Hematopoietic multipotent progenitor cell treated with erythropoietin and hydrocortisone succinate and interleukin-3 and kit ligand, for 17 days (in vitro differentiated cells): ENCODE measurements around the gene HDAC4.
"Not testable (repeated sequence)": the region's sequence is repeated elsewhere in the genome, so short reads cannot be mapped to it uniquely, and the experiment has no call there.

Experiments used
- DNase-seq: peaks from one replicate; pipeline ENCODE4 v3.0.0-alpha.2; 2015; ENCODE audit warnings: low spot score

HDAC4 gene

DNA sequence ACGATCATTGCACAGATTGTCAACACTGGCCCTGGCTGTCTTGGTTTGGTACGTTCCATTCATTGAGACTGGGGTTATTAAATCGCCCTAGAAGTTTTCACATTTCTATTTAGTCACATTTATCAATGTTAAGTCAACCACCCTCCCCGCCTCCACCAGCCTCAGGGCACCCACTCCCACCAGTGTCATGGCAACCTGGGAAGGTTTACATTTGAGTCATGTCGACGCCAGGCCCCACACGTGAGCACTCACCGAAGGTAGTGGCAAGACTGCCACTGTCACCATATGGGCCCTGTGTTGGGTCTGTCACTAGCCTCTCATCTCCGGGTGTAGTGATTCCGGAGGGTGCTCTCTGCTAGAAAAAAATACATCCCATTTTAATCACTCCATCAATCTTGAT, 358.8 kb downstream of the HDAC4 start:
- DNase-seq = no peak

DNA sequence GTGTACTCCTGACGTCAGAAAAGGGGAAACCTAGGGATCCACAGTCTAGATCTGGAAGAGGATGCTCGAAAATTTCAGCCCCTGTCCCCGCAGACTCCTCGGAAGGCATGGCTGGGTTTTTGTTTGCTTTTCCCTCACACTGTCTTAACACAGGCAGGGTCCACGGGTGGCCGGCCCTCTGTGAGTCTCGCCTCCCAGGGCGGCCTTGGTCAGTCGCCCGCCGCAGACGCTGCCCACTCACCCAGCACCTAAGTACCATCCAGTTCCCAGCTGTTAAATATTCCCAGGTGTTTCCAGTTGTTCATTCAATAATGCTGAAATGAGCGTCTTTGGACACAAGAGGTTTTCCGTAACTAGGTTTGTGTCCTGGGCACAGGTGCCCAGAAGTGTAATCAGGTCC, 359.8 kb downstream of the HDAC4 start:
- DNase-seq = no peak

DNA sequence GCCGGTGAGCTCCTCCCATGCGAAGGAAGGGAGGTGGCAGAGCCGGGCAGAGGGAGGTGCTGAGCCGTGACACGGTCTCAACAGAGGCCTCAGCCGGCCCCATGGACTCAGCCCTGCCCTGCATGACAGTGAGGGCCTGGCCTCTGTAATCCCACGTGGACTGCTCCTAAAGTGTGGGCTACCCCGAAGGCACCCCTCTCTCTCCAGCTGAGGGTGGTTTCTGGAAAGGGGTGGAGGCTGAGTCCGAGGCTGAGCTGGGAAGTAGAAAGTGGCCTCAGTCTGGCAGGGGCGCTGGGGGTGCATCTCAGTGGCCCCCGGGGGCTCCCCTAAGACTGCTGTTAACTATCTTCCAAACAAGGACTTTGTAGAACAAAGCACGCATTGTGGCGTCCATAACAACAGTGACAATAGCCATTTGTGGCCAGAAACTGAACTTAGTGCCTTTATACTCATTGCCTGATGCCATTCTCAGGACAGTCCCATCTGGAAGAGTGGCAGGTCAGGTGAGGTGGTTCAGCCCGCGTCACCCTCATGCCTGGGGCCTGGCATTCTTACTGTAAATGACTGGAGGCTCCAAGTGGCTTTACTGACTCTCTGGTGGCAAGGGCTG, 360.6 kb downstream of the HDAC4 start:
- DNase-seq = no peak

DNA sequence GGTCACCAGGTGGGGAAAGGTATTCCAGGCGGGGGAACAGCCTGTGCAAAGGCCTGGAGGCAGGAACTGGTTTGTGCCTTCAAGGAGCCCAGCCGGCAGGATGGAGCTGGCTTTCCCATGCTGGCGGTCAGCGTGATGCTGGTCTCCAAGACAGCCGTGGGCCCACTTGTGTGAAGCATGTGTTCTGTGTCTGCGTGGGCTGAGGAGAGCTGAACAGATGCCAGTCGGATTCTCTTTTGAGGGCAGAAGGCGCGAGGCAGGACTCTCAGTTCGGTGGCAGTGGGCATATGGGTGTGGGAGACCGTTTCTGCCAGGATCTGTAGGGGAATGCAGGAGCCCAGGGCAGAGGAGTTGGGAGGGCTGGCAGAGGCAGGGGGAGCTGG, 361.4 kb downstream of the HDAC4 start:
- no peak for DNase-seq

DNA sequence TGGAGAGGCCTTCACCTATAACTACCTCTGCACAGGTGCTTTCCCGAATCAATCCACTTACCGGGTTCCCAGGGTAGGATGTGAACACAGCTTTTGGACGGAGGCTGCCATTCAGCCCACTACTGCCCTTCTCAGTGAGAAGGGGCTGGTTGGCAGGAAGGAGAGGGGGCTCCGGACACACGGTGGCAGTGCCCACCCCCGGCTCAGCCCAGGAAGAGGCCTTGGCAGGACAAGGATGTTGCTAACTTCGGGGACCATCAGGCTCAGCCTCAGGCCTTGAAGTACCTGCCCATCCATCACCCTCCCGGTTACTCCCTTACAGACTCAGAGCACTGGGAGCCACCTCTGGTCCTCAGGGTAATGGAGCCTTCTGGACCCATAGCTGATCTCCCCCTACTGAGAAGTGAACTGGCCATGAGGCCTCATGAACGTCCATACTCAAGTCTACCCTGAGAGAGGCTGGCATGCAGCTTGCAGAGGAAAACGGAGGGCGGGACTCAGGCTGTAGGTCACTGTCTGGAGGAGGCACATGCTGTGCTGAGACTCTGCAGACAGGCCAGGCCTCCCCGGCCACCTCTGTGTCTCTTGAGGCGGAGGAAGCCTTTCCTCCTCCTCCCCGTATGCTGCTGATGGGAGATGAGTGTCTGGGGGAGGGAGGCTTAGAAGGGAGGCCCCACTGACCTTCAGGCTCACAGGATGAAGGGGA, 361.9 kb downstream of the HDAC4 start:
- no peak for DNase-seq

DNA sequence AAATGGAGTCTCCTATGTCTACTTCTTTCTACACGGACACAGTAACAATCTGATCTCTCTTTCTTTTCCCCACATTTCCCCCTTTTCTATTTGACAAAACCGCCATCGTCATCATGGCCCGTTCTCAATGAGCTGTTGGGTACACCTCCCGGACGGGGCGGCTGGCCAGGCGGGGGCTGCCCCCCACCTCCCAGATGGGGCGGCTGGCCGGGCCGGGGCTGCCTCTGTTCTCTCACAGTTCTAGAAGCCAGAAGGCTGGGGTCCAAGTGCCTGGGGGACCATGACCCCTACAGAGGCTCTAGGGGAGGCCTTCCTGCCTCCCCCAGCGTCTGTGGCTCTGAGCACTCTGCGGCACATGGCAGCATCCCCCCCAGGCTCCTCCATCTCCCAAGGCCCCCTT, 362.5 kb downstream of the HDAC4 start:
- DNase-seq = not testable (repeated sequence)

DNA sequence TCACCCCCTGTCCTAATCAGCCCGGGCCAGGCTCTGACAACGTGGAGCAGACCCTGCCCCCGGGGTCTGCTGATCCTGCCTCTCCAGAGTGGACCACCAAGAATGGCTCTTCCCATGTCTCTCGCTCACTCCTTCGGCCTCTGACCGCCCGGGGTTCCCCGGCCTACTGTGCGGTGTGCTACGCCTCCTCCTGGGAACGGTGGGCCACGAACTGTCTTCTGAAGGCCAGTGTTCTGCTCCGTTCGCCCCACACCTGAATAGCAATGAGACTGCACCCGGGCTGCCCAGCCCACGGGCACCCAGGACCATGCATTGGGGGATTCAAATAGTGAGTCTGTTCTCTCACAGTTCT, 363.3 kb downstream of the HDAC4 start:
- no peak for DNase-seq

DNA sequence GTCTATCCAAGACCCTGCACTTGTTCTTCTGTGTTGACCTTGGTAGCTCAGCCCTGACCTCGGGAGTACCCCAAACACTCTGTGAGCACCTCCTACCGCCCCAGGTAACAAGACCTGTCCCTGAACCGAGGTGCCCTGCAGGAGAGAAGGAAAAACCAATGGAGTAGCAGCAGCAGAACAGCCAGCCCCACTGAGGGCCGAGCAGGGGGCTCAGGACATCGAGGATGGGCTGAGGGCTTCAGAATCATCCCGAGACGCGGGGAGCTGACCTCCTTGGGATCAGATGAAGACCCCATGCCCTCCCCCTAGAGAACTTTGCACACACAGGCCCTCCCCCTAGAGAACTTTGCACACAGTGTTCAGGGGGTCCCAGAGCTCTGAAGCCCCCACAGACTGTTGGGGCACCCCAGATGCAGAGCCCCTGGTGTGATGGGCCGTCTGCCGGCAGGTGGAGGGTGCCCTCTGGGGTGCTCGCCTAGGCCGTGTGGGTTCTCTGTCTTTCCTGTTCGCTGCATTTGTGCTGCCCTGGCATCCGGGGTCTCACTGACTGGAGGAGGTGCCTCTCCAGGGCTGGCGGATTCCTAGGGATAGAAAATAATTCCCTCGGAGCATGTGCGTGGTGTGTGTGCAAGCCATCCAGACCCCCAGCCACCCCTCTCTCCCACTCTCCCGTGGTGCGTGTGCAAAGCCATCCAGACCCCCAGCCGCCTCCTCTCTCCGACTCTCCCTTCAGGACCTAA, 363.8 kb downstream of the HDAC4 start:
- no peak for DNase-seq

DNA sequence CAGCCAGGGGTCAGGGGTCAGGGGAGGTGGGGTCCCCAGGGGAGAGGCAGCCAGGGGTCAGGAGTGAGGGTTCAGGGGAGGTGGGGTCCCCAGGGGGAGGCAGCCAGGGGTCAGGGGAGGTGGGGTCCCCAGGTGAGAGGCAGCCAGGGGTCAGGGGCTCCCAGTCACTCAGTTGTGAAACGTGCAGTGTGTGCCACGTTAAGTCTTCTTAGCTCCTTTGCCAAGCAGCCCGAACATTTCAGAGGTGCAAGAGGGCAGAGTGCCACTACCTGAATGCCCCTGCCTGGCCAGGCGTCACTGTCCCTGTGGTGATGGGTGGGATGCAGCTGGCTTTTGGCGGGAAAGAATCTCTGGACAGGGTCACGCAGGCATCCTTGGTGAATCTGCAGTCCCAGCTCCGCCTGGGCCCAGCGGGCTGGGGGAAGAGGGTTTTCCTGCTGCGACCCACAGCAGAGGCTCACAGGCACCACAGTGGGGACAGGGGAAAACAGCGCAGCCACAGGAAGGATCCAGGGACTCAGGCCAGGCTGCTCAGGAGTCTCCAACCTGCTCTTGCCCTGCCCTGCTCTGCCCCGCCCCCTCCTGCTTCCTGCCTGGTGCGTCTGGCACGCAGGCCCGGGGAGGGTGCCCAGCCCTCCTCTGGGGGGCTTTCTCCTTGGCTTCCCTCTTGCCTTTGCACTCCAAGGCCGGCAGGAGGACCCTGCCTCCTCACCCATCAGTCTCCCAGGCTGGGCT, 364.7 kb downstream of the HDAC4 start:
- no peak for DNase-seq

DNA sequence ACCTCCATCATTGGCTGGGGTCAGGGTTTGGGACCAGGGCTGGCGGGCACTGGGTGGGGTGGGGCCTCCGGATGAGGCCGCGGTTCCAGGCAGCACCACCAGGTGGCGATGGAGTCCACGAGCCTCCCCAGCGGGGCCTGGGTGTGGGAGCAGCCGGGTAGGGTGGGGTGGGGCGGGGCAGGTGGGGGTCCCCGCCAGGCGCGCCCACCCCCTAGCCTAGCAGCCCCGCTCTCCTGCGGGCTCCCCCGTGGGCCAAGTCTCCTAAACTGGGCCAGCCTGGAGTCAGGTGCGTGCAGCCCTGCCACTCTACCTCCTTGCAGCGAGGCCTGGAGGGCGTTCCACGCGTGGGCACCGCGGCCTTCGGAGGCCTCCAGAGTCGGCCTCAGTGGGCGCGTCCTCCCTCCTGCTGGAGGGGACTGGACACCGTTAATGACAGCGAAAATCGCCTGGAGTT, 365.4 kb downstream of the HDAC4 start:
- DNase-seq = peak; percentile 51

DNA sequence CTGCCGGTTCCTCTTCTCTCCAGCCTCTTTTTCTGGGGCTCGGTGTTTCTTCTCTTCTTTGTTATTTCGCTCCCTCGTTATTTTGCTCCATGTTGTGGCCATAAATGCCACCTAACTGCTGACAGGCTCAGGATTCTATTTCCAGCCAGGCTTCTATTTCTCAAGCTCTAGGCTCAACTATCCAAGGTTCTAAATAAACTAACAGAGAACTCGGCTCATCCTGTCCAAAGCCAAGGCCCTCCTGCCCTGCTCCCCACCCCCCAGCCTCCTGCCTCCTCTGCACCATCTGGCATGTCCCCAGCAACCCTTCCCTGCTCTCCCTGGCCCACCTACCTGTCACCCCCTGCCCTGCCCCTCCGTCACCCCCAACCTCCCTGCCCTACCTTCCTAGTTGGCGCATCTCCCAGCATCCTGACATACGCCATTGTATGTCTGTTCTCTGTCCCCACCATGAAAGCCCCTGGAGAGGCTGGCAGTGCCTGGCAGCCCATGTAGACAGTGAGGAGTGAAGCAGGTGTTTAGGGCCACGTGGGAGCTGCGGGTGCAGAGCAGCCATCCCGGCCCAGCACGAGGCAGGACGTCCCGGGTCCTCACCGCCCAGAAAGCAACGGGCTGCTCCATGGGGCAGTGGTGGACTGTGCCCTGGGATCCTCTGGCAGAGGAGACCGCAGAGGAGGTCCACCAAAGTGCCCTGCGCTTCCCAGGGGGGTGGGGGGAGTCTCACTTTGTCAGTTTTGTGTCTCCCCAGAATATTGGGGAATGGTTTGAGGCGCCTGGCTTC, 366.1 kb downstream of the HDAC4 start:
- DNase-seq = no peak

DNA sequence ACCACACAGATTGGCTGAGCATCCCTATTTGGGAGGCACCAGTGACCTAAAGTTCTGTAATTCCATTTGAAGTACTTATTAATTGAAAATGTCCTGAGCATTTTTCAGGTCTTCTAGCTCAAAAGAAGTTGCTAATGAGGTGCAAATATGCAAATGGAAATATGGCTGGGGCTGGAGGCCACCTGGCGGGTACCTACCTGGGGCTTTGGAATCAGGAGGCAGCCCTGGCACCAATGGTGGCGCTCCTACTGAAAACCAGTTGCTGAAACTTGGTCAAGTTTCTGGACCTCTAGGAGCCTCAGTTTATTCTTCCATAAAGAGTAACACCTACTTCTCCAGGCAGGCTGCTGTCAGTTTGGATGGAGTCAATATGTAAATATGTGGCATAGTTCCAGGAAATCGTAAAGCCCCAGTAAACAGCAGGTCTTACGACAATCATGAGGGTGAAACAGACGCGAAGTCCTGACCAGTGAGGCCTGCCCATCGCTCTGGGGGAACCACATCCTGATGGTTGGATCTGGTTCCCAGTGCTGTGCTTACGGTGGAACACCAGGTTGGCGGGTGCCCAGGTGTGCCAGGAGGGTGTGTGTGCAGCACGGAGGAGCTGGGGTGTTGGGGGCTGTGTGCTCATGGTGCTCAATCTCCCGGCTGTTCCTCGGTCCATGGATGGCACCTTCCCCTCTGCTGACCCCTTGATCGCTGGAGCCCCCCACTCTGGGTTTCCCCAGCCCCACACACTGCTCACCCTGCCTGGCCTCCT, 366.8 kb downstream of the HDAC4 start:
- DNase-seq = no peak

DNA sequence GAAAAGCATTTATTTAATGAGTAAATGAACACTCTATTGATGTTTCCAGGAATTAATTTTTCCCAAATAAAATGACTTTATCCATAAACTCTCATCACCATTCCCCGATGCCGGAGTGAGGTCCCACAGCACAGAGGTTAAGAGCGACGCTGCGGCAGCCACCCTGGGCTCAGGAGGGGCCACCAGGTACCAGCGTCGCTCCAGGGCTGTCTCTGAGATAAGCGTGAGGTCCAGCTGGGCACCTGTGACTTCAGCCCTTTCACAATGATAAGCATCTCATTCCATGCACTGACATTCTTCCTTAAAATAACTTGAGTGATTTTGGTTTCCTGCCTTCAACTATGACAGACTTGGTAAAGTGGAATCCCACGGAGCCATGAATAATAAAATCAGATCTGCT, 370.9 kb downstream of the HDAC4 start:
- no peak for DNase-seq

DNA sequence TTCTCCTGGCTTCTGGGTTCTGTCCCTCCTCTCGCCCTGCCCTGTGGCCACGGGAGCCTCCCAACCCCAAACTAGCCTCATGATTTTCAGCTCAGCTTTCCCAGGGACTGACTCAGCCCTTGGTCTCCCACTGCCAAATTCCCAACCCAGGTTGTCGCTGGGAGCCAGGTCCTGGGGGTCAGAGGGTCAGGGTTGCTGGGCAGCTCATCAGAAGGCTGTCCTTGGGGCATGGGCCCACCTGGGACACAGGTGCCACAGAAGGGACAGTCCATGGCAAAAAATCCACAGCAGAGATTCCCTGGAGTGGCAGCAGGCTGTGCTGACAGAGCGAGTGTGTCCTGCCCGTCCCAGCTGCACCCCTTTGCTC, 372.6 kb downstream of the HDAC4 start:
- no peak for DNase-seq

DNA sequence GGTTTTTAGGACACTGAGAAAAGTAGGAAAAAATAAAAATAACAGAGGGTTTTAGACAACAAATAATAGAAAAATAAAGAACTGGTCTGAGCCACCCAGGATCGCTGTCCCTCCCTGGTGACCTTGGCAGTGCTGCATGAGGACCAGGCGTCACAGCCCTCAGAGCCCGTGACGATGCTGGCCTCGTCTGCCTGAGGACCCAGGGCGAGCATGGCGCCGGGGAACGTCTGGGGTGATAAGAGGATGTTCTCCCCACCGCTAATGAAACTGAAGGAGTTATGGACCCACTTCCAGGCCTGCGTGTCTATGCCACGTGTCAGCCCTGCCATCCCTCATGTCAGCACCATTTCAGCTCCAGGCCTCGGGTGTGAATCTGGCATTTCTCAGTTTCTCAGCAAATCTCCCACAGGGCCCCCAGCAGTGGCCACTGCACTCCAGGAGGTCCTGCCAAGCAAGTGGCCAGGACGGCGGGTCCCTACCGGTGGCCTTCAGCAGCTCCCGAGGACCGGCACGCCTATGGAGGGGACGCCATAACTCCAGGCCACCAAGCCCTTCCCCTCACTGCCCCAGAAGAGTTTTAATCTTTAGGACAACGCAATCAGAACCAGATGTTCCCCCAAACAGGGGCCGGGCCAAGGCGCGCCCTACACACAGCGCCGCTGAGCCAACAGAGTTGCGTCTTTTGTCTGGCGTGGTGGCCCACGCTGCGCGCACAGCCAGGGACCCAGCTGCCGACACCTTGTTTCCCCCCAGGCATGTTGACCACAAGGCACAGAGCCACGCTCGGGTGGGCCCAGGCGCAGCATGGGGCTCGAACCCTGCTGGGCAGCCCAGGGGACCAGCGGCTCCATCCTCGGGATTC, 373.2 kb downstream of the HDAC4 start:
- DNase-seq = no peak

DNA sequence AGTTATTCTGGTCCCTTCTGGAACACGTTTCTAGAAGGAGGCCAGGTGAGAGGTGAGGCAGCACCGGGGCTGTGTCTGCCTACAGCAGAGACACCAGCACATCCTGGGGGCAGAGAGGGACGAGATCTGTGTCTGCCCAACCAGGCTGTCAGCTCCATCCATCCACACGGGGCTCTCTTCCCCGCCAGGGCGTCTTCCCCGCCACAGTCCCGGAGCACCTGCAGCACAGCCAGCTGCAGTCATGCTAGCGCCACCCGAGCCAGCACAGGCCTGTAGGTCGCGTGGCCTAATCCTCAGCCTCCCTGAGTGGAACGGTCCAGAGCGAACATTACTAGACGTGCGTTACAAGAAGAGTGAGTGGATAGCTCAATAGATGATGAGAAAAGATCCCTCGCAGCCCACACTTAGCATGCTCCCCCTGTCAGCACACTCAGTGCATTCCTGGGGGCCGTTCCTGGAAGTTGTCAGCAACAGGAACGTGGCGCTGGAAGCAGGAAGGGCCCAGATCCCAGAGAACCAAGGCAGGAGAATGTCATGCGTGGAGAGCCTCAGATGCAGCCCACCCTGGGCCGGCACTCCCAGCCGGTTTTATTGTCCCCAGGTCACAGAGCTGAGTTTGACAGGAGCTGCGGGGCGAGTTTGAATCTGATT, 374.0 kb downstream of the HDAC4 start:
- DNase-seq = no peak

DNA sequence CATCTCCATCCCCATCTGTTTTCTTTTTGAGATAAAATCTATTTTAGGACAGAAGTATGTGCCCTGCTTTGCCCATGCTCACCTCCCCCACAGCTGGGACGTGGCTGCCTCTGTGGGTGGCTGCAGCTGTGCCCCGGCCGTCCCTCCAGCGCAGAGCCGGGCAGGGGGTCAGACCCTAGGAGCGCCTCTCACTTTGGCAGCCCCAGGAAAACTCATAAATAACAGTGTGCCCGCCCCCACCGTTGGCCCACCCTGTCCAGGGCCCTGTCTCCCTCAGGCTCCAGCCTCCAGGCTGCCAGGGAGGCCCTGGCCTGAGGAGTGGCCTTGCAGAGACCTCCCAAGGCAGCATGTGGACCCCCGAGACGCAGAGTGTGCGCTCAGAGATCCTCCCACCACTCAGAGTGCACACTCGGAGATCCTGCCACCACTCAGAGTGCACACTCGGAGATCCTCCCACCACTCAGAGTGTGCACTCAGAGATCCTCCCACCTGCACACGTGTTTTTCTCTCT, 374.8 kb downstream of the HDAC4 start:
- no peak for DNase-seq

DNA sequence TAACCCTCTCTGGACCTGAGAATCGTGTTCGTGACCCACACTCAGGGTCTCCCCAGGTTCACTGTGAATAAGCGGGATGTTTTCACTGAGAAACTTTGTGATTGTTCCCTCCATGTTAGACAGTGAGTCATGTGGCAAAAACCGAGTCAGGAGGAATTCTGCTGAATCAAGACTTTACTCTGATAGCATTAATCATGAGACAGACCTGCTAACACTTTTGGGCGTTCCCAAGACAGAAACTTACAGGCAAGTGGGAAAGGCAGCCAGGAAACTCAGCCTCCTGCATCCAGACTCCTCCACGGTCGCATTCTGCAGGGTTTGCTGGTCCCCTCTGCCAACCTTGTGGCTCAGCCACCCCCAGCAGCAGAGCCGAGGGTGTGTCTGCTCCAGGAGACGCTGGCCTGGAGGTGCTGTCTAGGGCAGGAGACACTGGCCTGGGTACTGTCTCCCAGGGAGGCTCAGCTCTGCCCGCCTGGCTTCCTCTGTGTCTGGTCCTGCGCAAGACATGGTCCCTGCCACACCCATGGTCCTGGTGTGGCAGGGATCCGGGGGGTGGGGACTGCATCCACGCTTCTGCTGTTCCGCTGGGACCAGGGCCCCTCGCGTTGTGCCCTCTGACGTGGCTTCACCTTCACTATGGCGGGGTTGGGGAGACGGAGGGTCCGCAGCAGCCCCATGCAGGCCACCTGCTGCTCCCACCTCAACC, 375.6 kb downstream of the HDAC4 start:
- DNase-seq = no peak

DNA sequence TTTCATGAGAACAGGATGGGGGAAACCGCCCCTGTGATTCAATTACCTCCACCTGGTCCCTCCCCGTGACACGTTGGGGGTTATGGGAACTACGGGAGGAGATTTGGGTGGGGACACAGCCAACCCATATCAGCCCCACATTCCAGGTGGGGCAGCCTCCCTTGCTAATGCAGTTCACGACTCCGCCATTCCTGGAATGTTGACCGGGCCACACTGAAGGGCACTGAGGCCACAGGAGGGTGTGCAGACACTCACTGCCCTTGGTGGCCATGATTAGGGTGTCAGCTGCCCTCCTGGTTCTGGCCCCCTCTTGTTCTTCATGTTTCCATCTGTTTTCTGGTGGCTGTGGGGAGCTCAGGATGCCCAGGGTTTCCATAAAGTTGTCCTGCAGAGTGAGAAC, 376.6 kb downstream of the HDAC4 start:
- DNase-seq = no peak
